Measurements from ENCODE around the gene HSPB9. TPM values are rescaled to one million over a fixed set of nuclear protein-coding genes. Genes with fewer than 3 reads are reported as not detected.

Gene HSPB9, protein sequence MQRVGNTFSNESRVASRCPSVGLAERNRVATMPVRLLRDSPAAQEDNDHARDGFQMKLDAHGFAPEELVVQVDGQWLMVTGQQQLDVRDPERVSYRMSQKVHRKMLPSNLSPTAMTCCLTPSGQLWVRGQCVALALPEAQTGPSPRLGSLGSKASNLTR
- total RNA-seq: 0.23 TPM

DNA sequence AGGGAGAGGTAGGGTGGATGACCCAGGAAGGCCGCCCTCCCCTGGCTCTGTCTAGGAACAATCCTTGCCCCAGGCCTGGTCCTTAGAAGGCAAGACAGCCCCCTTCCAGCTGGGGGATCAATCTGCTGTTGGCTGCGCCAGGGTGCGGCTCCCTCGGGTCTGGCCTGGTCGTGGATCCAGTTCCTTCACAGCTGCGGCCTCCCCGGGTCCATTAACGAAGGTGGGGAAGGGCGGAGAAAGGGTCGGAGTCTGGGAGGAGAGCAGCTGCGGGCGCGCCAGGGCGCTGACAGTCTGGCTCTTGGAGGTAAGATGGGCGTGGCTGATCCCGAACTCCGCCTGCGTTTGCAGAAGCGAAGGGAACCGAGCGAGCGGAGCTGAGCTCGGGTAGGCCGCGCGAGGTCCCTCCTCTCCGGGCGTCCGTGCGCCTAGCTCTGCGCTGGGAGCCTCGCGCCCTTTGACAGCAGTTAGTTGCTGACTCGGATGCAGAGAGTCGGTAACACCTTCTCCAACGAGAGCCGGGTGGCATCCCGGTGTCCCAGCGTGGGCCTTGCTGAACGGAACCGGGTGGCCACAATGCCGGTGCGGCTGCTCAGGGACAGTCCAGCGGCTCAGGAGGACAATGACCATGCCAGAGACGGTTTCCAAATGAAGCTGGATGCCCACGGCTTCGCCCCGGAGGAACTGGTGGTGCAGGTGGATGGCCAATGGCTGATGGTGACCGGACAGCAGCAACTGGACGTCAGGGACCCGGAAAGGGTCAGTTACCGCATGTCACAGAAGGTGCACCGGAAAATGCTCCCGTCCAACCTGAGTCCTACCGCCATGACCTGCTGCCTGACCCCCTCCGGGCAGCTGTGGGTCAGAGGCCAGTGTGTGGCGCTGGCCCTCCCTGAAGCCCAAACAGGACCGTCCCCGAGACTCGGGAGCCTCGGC lies at the start of gene HSPB9:
Gene HSPB9 (plus strand): TSS at position 434 of the 933 bp plus-strand sequence. CDS start 47 bp downstream, at position 481.

GRCh38 chr17:42097691-42098631 lies 24.6 kb upstream of the HSPB9 start, which contains the start of gene ZNF385C:
ZNF385C (minus strand) TSS chr17:42098473; CDS start chr17:42063056, 35,417 bp downstream.

DNA sequence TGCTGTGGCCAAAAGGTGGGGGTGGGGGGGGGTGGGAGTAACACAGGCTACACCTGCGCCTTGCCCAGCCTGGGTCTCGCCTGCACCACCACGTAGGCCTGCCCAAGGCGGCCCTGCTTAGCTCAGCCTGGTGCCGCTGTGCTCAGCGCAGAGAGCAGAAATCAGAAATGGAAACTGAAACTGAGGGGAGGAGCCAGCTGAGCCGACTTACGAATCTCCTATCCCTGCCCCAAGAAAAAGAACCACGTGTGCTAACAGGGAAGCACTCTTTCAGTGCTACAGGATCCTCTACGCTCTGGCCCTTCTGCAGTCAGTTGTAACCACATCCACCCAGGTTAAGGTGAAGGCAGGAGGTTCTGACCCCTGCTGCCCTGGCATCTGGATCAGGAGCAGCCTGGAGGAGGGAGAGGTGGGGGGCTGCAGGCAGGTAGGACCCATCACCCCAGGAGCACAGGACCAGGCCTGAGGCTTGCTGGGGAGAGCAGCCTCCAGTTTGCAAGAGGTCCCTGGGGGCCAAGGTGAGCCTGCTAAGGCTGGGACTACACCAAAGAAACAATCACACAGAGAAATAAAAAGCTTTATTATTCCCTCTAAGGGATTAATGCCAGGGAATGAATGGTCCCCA lies 9.9 kb upstream of the HSPB9 start, which contains the start of gene DHX58:
Gene DHX58 (minus strand): TSS at position 163 of the 625 bp plus-strand sequence. CDS start 822 bp downstream, outside the sequence.

GRCh38 chr17:42120770-42121769 lies 1.5 kb upstream of the HSPB9 start, which contains the start of gene KAT2A:
KAT2A (minus strand) TSS chr17:42121367; CDS start chr17:42121304, 63 bp downstream.

Other genes starting within 250 kb of the HSPB9 start
- gene ACLY, start 203.9 kb upstream of the HSPB9 start, total RNA-seq: 82.0 TPM
- 1.9 TPM for gene ODAD4, start 192.2 kb upstream of the HSPB9 start, total RNA-seq
- 46.5 TPM for gene CNP, start 156.0 kb upstream of the HSPB9 start, total RNA-seq
- gene DNAJC7, start 105.4 kb upstream of the HSPB9 start, total RNA-seq: 76.5 TPM
- gene NKIRAS2, start 102.7 kb upstream of the HSPB9 start, total RNA-seq: 38.9 TPM
- 6.7 TPM for gene C17orf113, start 72.2 kb upstream of the HSPB9 start, total RNA-seq
- 1.5 TPM for gene ZNF385C, start 24.3 kb upstream of the HSPB9 start, total RNA-seq
- 10.0 TPM for gene DHX58, start 10.1 kb upstream of the HSPB9 start, total RNA-seq
- 34.3 TPM for gene KAT2A, start 1.4 kb upstream of the HSPB9 start, total RNA-seq
- gene RAB5C, start 32.2 kb downstream of the HSPB9 start, total RNA-seq: 80.1 TPM
- gene KCNH4, start 58.3 kb downstream of the HSPB9 start, total RNA-seq: not detected
- gene HCRT, start 62.6 kb downstream of the HSPB9 start, total RNA-seq: not detected
- 23.6 TPM for gene GHDC, start 71.7 kb downstream of the HSPB9 start, total RNA-seq
- 53.7 TPM for gene STAT5B, start 153.6 kb downstream of the HSPB9 start, total RNA-seq
- gene STAT5A, start 165.7 kb downstream of the HSPB9 start, total RNA-seq: 24.3 TPM

Data from metanephros (tissue), 1 donor.